ENCODE results near the gene SLC29A1.

- TF ChIP-seq CTCF (conservative IDR thresholded peaks at IDR 0.05) (no peak), EZH2 (IDR thresholded peaks at IDR 0.05; ENCODE audit: low read depth) (no peak)
Measured at GRCh38 chr6:44254191-44255104, 31.1 kb downstream of the SLC29A1 start.

Data from PC-9 (cell line).